ENCODE measurements around the gene PARP3.

- TF ChIP-seq CTCF (IDR thresholded peaks at IDR 0.05; ENCODE audit: borderline replicate concordance, extremely low read depth, low read length, poor library complexity, severe bottlenecking) (no peak), EZH2 (IDR thresholded peaks at IDR 0.05; ENCODE audit: borderline replicate concordance, low read depth, low read length, severe bottlenecking) (no peak)
Observed at GRCh38 chr3:51932471-51933370, 9.4 kb upstream of the PARP3 start.
